ENCODE data around the gene GAS7.

Gene GAS7

DNA sequence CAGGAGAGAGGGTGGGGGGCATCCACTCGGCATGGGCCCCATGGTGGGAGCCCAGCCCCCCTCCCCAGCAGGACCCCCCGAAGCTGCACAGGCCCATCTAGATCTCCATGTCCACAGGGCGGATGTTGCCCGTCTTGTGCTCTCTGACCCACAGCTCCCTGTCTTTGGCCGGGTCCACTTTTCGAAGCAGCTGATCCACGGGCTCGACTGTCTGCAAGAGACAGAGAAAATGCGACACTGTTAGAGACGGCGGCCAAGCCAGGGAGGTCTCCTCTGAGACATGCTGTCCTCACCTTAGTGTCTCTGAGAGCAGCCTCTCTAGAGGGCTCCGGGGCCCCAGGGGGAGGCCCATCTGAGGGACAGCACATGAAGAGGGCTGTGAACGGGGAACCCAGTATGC, 281.3 kb downstream of the GAS7 start:
- no peak for DNase-seq (ENCODE audit: low read depth in 1 of 2, low spot score in 1 of 2)
- H3K4me3 ChIP-seq (replicated peaks; ENCODE audit: insufficient read depth, low read length), result no peak overlapping the region
- no peaks in the 10 kb centered on the region for H3K27me3 ChIP-seq (ENCODE audit: insufficient read depth, poor library complexity, severe bottlenecking)
- TF ChIP-seq GABPA (IDR thresholded peaks at IDR 0.05; ENCODE audit: low read depth), result no peak
- TF ChIP-seq SPI1 (IDR thresholded peaks at IDR 0.05; ENCODE audit: borderline replicate concordance, low read depth), result no peak
- TF ChIP-seq, protein P1, sequence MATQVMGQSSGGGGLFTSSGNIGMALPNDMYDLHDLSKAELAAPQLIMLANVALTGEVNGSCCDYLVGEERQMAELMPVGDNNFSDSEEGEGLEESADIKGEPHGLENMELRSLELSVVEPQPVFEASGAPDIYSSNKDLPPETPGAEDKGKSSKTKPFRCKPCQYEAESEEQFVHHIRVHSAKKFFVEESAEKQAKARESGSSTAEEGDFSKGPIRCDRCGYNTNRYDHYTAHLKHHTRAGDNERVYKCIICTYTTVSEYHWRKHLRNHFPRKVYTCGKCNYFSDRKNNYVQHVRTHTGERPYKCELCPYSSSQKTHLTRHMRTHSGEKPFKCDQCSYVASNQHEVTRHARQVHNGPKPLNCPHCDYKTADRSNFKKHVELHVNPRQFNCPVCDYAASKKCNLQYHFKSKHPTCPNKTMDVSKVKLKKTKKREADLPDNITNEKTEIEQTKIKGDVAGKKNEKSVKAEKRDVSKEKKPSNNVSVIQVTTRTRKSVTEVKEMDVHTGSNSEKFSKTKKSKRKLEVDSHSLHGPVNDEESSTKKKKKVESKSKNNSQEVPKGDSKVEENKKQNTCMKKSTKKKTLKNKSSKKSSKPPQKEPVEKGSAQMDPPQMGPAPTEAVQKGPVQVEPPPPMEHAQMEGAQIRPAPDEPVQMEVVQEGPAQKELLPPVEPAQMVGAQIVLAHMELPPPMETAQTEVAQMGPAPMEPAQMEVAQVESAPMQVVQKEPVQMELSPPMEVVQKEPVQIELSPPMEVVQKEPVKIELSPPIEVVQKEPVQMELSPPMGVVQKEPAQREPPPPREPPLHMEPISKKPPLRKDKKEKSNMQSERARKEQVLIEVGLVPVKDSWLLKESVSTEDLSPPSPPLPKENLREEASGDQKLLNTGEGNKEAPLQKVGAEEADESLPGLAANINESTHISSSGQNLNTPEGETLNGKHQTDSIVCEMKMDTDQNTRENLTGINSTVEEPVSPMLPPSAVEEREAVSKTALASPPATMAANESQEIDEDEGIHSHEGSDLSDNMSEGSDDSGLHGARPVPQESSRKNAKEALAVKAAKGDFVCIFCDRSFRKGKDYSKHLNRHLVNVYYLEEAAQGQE (IDR thresholded peaks at IDR 0.05; ENCODE audit: insufficient replicate concordance, low read depth), result no peak
- TF ChIP-seq, protein P2, sequence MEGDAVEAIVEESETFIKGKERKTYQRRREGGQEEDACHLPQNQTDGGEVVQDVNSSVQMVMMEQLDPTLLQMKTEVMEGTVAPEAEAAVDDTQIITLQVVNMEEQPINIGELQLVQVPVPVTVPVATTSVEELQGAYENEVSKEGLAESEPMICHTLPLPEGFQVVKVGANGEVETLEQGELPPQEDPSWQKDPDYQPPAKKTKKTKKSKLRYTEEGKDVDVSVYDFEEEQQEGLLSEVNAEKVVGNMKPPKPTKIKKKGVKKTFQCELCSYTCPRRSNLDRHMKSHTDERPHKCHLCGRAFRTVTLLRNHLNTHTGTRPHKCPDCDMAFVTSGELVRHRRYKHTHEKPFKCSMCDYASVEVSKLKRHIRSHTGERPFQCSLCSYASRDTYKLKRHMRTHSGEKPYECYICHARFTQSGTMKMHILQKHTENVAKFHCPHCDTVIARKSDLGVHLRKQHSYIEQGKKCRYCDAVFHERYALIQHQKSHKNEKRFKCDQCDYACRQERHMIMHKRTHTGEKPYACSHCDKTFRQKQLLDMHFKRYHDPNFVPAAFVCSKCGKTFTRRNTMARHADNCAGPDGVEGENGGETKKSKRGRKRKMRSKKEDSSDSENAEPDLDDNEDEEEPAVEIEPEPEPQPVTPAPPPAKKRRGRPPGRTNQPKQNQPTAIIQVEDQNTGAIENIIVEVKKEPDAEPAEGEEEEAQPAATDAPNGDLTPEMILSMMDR (IDR thresholded peaks at IDR 0.05; ENCODE audit: insufficient read depth, low read length), result no peak
- no peak for TF ChIP-seq POLR2AphosphoS5 (IDR thresholded peaks at IDR 0.05; ENCODE audit: low read depth)
- H3K27ac ChIP-seq (replicated peaks), result no peak overlapping the region

DNA sequence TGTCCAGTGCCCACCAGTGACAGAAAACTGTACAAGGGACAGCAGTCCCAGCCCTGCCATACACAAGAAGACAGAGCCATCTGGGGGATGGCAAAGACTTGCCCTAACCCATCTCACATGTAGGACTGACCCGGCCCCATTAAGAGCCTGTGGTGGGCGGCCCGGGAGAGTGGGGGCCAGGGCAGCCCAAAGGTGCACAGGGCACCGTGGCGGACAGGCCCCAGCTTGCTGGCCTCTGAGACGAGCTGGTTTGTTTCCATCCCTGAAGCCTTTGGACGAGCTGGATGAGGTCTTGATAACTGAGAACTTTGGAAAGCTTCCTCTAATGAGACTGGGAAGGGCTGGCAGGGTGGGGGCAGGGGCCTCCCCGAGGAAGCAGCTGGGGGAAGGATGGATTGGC, 282.3 kb downstream of the GAS7 start:
- H3K27me3 ChIP-seq (ENCODE audit: insufficient read depth, poor library complexity, severe bottlenecking), result no peaks in the 10 kb centered on the region
- no peak overlapping the region for H3K27ac ChIP-seq (replicated peaks)
- H3K4me3 ChIP-seq (replicated peaks; ENCODE audit: insufficient read depth, low read length), result no peak overlapping the region
- no peak for DNase-seq (ENCODE audit: low read depth in 1 of 2, low spot score in 1 of 2)
- TF ChIP-seq, protein P2 (IDR thresholded peaks at IDR 0.05; ENCODE audit: insufficient read depth, low read length), result no peak
- TF ChIP-seq, protein P1 (IDR thresholded peaks at IDR 0.05; ENCODE audit: insufficient replicate concordance, low read depth), result no peak
- no peak for TF ChIP-seq SPI1 (IDR thresholded peaks at IDR 0.05; ENCODE audit: borderline replicate concordance, low read depth)
- no peak for TF ChIP-seq POLR2AphosphoS5 (IDR thresholded peaks at IDR 0.05; ENCODE audit: low read depth)

DNA sequence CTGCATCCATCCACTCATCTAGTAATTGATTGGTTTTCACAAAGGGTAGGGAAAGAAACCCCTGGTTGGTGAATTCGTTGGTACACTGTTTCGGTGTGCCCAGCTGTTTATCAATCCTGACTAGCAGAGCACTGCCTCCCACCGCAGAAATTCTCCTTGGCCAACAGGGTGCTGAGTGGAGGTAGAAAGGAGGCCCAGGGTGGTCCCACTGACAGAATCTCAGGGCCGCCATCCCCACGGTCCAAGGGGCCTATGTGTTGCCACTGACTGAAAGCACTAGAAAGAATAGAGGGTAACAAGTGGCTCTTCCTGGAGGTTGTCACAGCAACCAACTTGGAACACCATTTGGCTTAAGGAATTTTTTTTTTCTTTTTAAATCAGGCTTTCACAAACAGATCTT, 284.9 kb downstream of the GAS7 start:
- no peak for DNase-seq (ENCODE audit: low read depth in 1 of 2, low spot score in 1 of 2)
- Histone ChIP-seq H3K27ac (replicated peaks) (no peak overlapping the region), H3K27me3 (ENCODE audit: insufficient read depth, poor library complexity, severe bottlenecking) (no peaks in the 10 kb centered on the region), H3K4me3 (replicated peaks; ENCODE audit: insufficient read depth, low read length) (no peak overlapping the region)
- TF ChIP-seq, protein P1 (IDR thresholded peaks at IDR 0.05; ENCODE audit: insufficient replicate concordance, low read depth), result no peak
- TF ChIP-seq SPI1 (IDR thresholded peaks at IDR 0.05; ENCODE audit: borderline replicate concordance, low read depth) (no peak), POLR2AphosphoS5 (IDR thresholded peaks at IDR 0.05; ENCODE audit: low read depth) (no peak), GABPA (IDR thresholded peaks at IDR 0.05; ENCODE audit: low read depth) (no peak)
- TF ChIP-seq, protein P2 (IDR thresholded peaks at IDR 0.05; ENCODE audit: insufficient read depth, low read length), result no peak
